Activated CD8-positive, alpha-beta memory T cell treated with anti-CD3 and anti-CD28 coated beads, Interleukin-2, amount 50 U/mL, for 24 hours (primary cell): ENCODE data around the gene GRB2.
"Not testable (repeated sequence)": the region's sequence is repeated elsewhere in the genome, so short reads cannot be mapped to it uniquely, and the experiment has no call there.

Experiments used
- DNase-seq: peaks from one replicate; pipeline ENCODE4 v3.0.0-alpha.2; 2020; ENCODE audit errors: extremely low read depth

GRB2 gene

DNA sequence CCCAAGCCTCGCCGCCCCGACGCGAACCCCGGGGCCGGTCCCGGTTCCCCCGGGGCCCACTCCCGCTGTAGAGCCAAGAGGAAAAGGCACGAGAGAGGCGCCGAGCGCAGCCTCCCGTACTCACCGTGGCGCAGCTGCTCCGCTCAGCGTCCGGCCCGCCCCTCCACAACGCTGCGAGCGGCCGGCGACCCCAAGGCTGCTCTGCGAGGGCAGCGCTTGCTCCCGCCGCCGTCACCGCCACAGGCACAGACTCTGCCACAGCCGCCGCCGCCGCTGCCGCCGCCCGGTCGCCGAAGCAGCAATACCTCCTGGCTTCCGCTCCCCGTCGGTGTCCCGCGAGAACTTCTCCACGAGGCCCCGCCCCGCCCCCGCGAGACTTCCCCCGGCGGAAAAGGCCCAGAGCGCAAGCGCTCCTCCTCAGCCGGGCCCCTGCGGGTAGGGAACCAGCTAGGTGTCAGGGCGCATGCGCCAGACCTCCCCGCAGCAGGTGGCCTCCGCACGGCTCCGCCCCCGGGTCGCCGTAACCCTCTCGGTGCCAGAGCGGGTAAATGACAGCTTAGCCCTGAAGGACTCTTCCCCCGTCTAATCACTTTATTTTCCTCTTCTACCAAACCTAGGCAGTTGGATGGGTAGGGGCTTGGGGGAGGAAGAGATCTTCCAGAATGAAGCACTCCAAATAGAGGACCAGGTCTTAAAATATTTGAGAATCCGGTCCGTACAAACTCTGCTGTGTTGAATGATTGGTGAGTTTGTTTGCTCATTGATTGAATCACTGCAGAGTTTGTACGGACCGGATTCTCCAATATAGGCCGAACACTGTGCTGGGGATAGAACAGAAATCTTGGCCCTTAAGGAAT lies at the start of gene GRB2:
GRB2 (minus strand) TSS at position 314 of the 857 bp plus-strand sequence. CDS start 12,050 bp downstream, outside the sequence.
- peak; percentile 98 for DNase-seq

DNA sequence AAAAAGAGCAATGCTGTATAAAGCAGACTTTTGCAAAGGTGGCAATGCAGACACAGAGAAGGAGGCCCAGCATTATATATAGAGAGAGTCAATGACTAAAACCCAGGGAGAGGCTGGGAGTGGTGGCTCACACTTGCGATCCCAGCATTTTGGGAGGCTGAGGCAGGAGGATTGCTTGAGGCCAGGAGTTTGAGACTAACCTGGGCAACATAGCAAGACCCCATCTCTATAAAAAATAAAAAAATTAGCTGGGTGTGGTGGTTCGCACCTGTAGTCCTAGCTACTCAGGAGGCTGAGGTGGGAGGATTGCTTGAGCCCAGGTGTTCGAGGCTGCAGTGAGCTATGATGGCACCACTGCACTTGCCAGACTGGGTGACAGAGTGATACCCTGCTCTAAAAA lies 49.2 kb upstream of the GRB2 start:
- not testable (repeated sequence) for DNase-seq

DNA sequence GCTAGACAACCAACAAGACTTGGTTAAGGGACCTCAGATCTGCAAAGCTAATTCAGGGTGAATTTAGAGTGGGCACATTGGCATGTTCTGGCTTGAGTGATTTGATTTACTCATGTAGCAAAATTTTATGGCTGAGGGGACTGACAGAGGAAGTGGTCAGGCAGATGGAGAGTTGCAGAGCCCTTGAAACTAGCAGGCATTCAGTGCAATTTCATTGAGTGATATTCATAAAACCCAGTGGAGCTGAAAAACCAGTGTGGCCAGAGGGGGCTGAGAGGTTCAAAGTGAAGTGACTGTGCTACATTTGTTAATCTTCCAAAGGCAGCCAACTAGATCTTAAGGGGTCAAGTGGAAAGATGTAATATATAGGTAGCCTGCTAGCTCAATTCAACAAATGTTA lies 48.7 kb upstream of the GRB2 start:
- DNase-seq, result no peak

DNA sequence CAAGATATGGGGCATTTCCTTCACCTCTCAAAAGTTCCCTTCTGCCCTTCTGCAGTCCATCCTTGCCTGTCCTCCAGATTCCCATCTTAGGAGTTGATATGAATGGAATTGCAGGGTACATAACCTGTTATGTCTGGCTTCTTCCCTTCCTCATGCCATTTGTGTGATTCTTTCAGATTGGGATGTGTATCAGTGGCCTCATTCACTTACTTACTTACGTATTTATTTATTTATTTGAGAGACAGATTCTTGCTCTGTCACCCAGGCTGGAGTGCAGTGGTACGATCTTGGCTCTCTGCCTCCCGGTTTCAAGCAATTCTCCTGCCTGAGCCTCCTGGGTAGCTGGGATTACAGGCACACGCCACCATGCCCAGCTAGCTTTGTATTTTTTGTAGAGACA lies 44.8 kb upstream of the GRB2 start:
- DNase-seq, result no peak

DNA sequence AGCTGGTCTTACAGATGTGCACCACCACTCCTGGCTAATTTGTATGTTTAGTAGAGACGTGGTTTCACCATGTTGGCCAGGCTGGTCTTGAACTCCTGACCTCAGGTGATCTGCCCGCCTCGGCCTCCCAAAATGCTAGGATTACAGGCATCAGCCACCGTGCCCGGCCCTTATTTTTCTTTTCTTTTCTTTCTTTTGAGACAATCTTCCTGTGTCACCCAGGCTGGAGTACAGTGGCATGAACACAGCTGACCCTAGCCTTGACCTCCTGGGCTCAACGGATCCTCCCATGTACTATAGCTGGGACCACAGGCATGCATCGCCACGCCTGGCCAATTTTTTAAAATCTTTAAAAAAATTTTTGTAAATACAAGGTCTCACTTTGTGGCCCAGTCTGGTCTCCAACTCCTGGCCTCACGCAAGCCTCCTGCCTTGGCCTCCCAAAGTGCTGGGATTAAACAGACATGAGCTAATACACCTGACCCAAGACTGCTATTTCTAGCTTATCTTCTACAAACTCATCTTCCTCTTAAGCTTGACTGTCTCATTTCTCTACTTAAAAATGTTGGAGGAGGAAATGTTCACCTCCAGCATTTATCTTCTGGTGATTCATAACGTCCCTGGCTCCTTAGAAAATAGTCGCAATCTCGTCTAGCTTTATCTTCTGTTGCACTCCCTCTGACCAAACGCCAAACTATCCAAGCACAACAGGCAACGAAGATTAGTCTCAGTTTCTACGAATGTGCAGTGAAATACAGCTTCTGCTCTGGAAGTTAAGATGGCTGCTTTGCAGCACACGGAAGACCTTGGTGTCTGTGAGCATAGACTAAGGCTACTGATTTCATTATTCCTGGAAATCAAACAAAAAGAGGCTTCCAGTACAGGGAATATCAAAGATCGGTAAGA lies 42.7 kb upstream of the GRB2 start:
- no peak for DNase-seq

DNA sequence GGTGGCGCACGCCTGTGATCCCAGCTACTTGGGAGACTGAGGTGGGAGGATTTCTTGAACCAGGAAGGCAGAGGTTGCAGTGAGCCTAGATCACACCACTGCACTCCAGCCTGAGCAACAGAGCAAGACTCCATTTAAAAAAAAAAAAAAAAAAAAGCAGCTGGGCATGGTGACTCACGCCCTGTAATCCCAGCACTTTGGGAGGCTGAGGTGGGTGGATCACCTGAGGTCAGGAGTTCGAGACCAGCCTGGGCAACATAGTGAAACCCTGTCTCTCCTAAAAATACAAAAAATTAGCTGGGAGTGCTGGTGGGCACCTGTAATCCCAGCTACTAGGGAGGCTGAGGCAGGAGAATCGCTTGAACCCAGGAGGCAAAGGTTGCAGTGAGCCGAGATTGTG lies 40.4 kb upstream of the GRB2 start:
- not testable (repeated sequence) for DNase-seq

DNA sequence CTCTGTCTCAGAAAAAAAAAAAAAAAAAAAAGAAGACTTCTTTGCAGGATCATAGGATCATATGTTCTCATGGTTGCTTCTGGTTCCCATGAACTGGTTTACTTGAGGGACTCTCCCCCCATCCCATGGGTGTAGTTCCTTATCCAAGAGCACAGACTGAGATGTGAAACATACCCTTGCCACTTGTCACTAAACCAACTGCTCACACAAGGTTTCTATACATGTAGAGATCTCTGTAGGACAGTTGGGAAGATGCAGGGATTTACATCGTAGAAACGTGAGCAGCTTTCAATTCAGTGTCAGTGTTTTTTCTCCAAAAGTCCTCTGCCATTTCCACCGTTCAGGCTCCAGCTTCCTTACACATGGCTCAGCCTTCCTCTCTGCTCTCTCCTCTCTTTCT lies 39.8 kb upstream of the GRB2 start:
- DNase-seq, result no peak

DNA sequence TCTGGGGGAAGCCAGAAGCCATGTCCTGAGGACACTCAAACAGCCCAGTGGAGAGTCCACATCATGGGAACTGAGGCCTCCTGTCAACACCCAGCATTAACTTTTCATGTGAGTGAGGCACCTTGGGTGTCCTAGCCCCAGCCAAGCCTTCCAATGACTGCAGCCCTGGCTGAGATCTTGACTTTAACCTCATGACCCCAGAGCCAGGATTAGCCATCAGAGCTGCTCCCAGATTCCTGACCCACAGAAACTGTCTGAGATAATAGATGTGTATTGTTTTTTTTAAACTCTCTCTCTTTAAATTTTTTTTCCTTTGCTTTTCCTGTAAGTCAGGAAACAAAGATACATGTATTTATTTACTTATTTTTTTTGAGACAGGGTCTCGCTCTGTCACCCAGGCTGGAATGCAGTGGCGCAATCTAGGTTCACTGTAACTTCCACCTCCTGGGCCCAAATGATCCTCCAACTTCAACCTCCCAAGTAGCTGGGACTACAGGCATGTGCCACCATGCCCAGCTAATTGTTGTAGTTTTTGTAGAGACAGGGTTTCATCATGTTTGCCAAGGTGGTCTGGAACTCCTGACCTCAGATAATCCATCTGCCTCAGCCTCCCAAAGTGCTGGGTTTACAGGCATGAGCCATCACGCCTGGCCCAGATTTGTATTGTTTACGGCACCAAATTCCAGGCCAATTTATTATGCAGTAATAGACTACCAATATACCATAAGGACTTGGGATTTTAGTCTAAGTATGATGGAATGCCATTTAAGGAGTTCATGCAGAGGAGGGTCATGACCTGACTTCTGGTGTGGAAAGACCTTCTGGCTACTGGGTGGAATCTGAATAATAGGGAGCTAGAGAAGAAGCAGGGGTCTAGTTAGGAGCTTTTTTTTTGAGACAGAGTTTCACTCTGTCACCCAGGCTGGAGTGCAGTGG lies 37.0 kb upstream of the GRB2 start:
- no peak for DNase-seq

DNA sequence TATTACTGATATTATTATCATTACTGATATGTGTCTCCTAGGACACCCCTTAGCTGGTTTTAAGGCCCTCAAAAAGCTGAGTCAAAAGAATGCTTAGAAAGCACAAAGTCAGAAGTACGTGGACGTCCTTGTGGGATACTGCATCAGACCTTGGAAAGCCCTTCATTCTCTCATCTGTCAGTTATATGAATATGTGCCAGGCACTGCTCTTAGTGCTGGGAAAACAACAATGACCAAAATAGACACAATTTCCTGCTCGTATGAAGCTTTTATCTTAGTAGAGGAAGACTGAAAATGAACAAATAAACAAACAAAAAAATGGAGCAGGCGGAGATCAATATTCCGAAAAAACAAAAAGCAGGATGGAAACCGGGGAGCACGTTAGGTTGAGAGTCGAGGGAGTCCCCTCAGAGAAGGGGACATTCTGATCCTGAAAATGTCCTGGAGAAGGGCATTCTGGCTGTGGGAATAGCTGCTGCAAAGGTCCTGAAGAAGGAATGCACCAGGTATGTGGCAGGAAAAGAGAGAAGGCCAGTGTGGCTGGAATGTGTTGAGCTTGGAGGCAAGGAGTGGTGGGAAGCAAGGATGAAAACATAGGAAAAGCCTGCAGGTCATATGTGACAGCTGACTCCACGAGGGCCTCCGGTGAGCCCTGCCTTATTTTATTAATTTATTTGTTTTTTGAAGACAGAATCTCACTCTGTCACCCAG lies 35.4 kb upstream of the GRB2 start:
- no peak for DNase-seq

DNA sequence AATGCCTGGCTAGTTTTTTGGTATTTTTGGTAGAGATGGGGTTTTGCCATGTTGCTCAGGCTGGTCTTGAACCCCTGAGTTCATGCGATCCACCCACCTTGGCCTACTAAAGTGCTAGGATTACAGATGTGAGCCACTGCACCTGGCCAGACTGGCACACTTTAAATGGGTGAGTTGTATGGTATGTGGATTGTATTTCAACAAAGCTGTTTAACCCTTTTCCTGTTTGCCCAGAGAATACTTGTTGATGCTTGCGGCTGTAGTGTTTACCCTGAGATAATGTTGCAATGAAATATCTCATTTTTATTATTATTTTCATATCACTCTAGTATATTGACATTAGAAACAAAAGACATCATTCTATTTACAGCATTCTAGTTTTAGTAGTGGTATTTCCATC lies 33.8 kb upstream of the GRB2 start:
- no peak for DNase-seq

DNA sequence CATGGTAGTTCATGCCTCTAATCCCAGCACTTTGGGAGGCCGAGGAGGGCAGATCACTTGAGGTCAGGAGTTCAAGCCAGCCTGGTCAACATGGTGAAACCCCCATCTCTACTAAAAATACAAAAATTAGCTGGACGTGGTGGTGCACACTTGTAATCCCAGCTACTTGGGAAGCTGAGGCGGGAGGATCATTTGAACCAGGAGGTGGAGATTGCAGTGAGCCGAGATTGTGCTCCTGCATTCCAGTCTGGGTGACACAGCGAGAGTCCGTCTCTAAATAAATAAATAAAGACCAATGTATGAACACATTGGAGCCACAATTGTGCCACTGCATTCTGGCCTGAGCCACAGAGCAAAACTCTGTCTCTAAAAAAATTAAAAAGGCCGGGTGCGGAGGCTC lies 31.9 kb upstream of the GRB2 start:
- DNase-seq, result not testable (repeated sequence)

DNA sequence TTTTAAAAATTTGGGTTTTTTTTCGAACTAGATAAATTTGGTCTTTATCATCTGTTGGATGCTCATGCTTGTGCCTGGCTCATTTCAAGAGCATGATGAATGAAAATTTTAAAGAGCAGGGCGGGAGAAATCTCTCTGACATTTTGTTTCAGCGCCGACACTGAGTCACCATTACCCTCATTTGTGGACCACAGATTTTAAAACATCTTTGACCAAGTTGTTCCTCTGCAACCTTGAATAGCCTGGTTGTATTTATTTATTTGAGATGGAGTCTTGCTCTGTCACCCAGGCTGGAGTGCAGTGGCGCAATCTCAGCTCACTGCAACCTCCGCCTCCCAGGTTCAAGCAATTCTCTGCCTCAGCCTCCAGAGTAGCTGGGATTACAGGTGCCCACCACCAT lies 29.0 kb upstream of the GRB2 start:
- DNase-seq, result not testable (repeated sequence)

DNA sequence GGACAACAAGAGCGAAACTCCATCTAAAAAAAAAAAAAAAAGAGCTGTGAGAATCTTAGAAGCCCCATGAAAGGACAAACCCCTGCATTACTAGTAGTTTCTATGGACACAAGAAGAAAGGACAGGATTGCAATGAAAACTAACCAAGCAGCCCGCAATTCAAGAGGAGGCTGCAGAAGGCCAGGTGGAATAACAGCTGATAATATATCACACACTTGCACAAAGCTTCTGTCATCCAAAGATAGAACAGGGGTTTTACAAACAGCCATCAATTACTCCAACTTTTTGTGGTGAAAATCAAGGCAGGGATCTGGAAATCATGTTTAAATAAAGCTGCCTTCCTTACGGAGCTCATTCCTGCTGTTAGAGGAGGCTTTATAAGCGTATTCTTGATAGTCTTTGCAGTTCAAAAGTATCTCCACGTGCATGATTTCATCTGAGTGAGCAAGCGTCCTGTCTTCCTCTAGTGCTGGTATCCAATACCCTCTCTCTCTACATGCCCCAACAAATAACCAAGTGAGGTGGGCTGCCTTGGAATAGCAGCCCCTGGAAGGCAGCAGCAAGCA lies 27.8 kb upstream of the GRB2 start:
- no peak for DNase-seq

DNA sequence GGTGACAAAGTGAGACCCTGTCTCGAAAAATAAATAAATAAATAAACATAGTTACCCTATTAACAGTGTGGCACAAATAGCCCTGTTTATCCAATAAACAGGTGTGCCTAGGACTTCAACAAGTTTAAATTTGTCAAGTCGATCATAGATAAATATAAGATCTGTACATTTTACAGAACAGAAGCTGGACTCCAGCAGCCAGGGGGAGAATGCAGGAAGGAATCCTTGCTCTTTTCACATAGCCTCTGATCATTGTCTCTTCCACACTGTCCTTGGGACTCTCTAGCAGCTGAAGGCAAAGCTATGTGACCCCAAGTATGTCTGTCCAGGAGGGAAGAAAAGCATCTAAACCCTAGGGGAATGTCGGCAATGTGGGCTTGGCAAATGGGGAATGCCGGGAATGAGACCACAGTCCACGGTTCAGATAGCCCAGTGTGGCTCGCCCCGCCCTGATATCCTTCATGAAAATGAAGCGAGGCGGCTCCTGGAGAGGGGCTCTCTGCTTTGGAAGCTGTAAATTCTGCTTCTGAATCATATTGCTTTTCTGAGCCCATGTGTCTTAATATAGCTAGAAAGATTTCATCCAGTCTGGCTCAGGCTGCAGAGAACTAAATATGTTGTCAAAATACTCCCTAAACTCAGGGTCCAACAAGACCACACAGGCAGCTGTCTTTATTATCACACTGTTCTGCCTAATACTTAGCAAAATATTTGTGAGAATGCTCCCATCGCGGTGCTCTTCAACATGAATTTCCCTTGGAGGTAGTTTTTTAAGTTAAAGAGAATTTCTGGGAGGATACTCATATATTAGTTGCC lies 24.9 kb upstream of the GRB2 start:
- no peak for DNase-seq

DNA sequence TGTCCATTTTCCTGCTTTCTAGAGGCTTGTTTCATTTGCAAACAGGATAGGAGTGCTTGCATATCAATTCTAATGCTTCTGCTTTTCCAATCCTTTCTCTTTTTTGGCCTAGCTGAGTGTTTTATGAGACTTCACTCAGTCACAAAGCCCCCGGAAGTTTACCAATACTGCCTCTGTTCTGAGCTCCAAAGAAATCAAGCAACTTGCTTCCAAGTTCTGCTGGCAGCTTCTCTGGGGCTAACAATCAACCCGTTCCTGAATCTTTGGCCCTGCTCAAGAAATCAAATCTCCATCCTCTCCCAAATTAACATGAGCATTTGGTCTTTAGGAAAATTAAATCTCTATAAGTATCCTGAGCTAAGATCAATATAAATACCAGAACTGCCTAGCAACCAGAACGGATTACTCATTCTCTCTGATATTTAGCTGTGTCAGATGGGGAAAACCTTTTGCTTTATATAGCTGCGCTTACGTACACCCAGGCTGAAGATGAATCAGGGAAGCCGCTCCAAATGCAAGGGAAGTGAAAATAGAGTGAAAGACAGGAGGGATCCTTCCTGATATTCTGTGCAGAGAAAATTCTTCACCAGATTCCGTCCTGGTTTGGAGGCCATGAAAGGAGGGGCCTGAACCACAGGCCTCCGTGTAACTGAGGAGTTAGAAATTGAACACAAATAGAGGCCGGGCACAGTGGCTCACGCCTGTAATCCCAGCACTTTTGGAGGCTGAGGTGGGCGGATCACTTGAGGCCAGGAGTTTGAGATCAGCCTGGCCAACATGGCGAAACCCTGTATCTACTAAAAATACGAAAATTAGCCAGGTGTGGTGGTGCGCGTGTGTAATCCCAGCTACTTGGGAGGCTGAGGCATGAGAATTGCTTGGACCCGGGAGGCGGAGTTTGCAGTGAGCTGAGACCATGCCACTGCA lies 23.3 kb upstream of the GRB2 start:
- DNase-seq, result no peak

DNA sequence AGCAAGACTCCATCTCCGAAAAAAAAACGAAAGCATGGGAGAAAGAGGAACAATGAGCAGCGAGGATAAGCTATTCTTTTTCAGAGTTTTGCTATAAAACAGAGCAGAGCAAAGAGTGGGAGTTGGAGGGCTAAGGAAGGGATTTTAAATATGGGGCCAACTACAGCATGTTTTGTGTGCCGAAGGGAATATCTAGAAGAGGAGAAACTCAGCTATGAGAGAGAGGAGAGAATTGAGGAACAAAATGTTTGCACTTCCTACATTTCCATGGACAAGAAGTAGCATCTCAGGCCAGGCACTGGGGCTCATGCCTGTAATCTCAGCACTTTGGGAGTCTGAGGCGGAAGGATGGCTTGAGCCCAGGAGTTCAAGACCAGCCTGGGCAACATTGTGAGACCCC lies 13.1 kb upstream of the GRB2 start:
- no peak for DNase-seq

DNA sequence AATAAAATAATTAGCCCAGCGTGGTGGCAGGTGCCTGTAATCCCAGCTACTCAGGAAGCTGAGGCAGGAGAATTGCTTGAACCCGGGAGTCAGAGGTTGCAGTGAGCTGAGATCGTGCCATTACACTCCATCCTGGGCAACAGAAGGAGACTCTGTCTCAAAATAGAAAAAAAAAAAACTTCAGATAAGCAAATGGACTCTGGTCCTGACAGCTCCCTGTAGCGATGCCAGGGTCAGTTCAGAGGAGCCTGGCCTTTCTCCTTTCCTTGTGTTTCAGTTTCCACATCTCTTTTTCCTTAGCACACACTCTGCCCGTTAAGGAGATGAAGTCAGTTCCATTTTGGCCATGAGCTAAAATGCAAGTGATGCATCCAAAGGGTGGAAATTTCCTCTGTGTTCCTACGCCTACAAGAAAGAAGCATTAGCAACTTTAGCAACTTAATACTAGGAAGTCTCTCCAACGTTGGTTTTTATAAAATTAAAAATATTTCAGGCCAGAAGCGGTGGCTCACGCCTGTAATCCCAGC lies 11.6 kb upstream of the GRB2 start:
- no peak for DNase-seq

DNA sequence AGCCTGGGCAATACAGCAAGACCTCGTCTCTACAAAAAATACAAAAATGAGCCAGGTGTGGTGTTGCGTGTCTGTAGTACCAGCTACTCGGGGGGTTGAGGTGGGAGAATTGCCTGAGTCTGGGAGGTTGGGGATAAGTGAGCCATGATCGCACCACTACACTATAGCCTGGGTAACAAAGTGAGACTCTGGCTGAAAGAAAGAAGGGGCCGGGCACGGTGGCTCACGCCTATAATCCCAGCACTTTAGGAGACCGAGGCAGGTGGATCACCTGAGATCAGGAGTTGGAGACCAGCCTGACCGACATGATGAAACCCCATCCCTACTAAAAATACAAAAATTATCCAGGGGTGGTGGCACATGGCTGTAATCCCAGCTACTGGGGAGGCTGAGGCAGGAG lies 10.5 kb upstream of the GRB2 start:
- DNase-seq, result no peak

DNA sequence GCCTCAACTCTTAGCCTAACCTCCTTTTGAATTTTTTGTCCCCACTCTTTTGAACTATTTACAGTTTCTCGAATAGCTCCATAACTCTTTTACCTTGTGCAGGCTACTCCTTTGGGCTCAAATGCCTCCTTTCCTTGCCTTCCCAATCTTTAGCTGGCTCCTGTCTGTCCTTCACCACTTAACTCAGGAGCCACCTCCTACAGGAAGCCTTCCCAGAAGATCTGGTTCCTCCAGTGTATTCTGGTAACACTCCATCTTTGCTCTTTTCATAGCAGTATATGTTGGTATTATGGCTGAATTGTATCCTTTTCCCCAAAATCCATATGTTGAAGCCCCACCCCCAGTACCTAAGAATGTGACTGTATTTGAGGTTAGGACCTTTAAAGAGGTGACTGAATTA lies 9.0 kb upstream of the GRB2 start:
- DNase-seq, result no peak
